Measurements from ENCODE around the gene HTR2C.
"Not testable (repeated sequence)": the region's sequence is repeated elsewhere in the genome, so short reads cannot be mapped to it uniquely, and the experiment has no call there.

HTR2C gene

DNA sequence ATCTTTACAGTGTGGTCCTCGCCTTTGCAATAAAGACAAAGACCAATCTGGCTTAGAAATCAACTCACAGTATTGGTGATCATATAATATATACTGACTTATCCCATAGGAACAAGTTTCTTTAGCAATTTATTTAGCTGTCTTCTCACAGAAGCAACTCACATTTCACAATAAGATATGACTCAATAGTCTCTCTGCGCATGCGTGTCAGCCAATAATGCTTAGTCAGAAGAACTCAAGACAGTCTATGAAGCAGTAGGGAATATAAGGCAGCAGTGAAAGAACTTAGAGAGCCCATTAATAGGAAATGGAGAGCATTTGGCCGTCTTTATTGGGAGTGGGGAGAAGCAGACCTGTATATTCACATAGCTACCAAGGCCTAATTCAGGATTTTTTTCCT is 216.8 kb downstream of the HTR2C start:
- H3K4me1 Mint-ChIP-seq: no peaks in the 10 kb centered on the region
- H3K27me3 Mint-ChIP-seq: no peaks in the 10 kb centered on the region
- no peaks in the 10 kb centered on the region for H3K36me3 Mint-ChIP-seq (ENCODE audit: low read depth)
- DNase-seq (no peak), ATAC-seq (no peak)
- no peaks in the 10 kb centered on the region for H3K9me3 Mint-ChIP-seq
- no peak overlapping the region for H3K27ac Mint-ChIP-seq
- H3K4me3 Mint-ChIP-seq: no peak overlapping the region

DNA sequence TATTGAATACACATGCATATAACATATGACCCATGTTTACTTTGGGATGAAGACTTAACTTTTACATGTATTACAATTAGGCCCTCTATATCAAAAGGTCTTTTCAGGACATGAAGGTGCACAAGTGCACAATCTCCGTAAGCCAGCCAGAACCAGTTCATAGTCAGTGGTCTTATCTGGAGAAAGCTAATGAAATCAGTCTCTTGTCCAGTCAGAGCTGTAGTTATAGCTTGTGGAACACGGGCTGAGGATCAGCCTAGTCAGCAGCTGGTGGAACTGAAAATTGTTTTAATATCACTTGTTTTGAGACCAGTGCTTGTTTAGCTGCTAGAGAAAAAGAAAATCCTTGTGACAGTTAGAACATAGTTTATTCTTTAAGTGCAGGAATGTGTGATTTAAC is 235.6 kb downstream of the HTR2C start:
- ATAC-seq: no peak
- no peaks in the 10 kb centered on the region for H3K9me3 Mint-ChIP-seq
- no peaks in the 10 kb centered on the region for H3K4me1 Mint-ChIP-seq
- no peak overlapping the region for H3K27ac Mint-ChIP-seq
- H3K36me3 Mint-ChIP-seq (ENCODE audit: low read depth): no peaks in the 10 kb centered on the region
- no peak overlapping the region for H3K4me3 Mint-ChIP-seq
- DNase-seq: no peak
- H3K27me3 Mint-ChIP-seq: no peaks in the 10 kb centered on the region

DNA sequence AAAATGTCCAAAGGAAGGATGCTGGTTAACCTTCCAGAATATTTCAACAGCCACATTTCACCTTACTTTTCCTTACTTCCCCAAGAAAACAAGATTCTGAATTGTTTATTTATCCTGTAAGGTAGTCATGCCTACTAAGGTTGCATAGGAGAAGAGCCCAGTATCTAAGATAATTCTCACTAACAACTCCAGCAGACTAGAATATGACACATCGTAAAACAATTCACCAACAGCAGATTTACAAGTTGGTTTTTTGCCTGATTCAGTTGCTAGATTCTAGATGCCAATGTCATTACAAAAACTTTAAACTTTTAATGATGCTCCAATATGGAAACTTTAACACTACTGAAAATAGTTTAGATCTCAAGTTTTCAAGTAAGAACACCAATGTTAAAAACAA is 257.2 kb downstream of the HTR2C start:
- no peaks in the 10 kb centered on the region for H3K4me1 Mint-ChIP-seq
- no peaks in the 10 kb centered on the region for H3K27me3 Mint-ChIP-seq
- H3K27ac Mint-ChIP-seq: no peak overlapping the region
- no peaks in the 10 kb centered on the region for H3K36me3 Mint-ChIP-seq (ENCODE audit: low read depth)
- no peaks in the 10 kb centered on the region for H3K9me3 Mint-ChIP-seq
- H3K4me3 Mint-ChIP-seq: no peak overlapping the region
- DNase-seq: no peak
- no peak for ATAC-seq

DNA sequence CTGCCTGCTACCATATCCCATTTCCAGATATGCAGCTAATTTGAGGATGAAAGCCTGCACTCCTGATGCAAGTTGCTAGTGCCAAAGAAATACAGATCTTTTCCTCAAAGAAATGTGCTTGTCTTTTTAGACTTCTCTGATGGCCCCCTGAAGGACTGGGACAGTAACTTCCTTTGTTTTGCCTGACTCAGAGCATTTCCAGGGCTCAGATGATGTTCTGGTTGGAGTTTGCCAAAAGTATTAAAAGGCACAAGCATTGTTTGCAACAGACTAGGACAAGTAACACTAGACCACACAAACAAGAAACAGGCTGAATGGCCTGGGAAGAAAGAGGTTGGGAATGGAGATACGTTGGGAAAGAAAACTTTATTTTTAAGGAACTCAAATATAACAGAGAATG is 258.3 kb downstream of the HTR2C start:
- H3K4me1 Mint-ChIP-seq: no peaks in the 10 kb centered on the region
- no peaks in the 10 kb centered on the region for H3K27me3 Mint-ChIP-seq
- DNase-seq: no peak
- no peak overlapping the region for H3K27ac Mint-ChIP-seq
- no peak for ATAC-seq
- H3K9me3 Mint-ChIP-seq: no peaks in the 10 kb centered on the region
- no peak overlapping the region for H3K4me3 Mint-ChIP-seq
- H3K36me3 Mint-ChIP-seq (ENCODE audit: low read depth): no peaks in the 10 kb centered on the region

DNA sequence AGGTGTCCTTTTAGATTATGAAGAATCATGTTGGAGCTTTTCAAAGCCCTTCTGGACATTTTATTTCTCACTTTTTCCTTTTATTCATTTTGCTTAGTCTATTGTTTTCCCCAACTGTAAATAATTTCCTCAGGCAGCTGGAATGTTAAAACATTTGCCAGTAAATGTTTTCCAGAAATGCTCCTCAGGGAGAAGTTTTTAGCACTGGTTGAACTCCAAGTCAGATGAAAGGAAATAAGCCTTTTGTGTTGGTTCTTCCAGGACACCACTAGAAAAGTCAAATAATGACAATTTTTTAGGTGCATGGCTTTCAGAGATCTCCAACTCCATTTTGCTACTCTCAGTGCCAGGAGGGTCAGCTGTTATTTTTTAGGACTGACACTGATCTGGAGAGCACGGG is 305.6 kb downstream of the HTR2C start:
- DNase-seq (no peak), ATAC-seq (no peak)
- no peaks in the 10 kb centered on the region for H3K4me1 Mint-ChIP-seq
- H3K4me3 Mint-ChIP-seq: no peak overlapping the region
- H3K36me3 Mint-ChIP-seq (ENCODE audit: low read depth): no peaks in the 10 kb centered on the region
- no peaks in the 10 kb centered on the region for H3K27me3 Mint-ChIP-seq
- H3K9me3 Mint-ChIP-seq: no peaks in the 10 kb centered on the region
- no peak overlapping the region for H3K27ac Mint-ChIP-seq

DNA sequence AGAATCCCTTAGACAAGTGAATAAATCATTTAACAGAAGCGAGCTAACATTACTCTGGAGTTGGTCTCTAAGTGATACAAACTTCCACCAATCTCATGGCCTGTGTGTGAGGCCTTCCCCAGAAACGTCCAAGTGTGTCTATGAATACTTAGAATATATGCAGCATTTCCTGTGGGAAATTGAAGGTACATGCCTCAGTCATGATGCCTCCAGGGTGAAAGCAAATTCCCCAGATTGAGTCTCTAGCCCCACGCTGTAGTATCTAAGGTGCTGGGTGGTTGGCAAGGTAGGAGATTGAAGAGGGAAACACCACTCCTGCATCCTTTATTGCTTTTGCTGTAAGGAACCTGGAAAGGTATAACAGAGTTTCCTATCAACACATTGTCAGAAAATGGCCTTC is 319.7 kb downstream of the HTR2C start:
- DNase-seq: no peak
- Mint-ChIP-seq H3K4me3 (no peak overlapping the region), H3K4me1 (no peaks in the 10 kb centered on the region), H3K9me3 (no peaks in the 10 kb centered on the region), H3K27me3 (no peaks in the 10 kb centered on the region), H3K36me3 (ENCODE audit: low read depth) (no peaks in the 10 kb centered on the region), H3K27ac (no peak overlapping the region)
- no peak for ATAC-seq

DNA sequence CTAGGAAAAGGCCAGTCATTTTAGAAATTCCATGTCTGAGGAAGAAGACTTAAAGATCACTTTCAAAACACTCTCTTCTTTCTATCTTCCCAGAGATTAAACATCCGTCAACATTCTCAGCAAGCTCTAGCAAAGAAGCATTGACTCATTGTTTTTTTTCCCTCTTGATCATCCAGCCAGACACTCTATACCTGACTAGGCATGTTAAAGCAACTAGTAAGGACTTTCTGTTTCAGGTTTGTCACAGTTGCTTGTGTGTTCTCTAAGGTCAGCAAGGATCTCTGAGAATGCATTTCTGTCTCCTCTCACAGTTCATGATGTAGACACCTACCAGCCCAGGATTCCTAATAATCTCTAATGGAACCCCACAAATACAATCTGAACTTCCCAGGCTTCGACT is 321.4 kb downstream of the HTR2C start:
- no peak overlapping the region for H3K4me3 Mint-ChIP-seq
- DNase-seq: no peak
- no peaks in the 10 kb centered on the region for H3K4me1 Mint-ChIP-seq

DNA sequence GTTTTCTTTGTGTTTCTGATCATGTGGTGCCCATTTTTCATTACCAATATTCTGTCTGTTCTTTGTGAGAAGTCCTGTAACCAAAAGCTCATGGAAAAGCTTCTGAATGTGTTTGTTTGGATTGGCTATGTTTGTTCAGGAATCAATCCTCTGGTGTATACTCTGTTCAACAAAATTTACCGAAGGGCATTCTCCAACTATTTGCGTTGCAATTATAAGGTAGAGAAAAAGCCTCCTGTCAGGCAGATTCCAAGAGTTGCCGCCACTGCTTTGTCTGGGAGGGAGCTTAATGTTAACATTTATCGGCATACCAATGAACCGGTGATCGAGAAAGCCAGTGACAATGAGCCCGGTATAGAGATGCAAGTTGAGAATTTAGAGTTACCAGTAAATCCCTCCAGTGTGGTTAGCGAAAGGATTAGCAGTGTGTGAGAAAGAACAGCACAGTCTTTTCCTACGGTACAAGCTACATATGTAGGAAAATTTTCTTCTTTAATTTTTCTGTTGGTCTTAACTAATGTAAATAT is 323.2 kb downstream of the HTR2C start:
- no peak overlapping the region for H3K4me3 Mint-ChIP-seq
- no peaks in the 10 kb centered on the region for H3K4me1 Mint-ChIP-seq
- no peaks in the 10 kb centered on the region for H3K9me3 Mint-ChIP-seq
- H3K27me3 Mint-ChIP-seq: no peaks in the 10 kb centered on the region
- DNase-seq (no peak), ATAC-seq (no peak)
- H3K27ac Mint-ChIP-seq: no peak overlapping the region
- H3K36me3 Mint-ChIP-seq (ENCODE audit: low read depth): no peaks in the 10 kb centered on the region

More for the DNA sequence above, 321.4 kb downstream of the HTR2C start:
- H3K9me3 Mint-ChIP-seq: no peaks in the 10 kb centered on the region
- no peak overlapping the region for H3K27ac Mint-ChIP-seq
- no peak for ATAC-seq
- H3K27me3 Mint-ChIP-seq: no peaks in the 10 kb centered on the region
- H3K36me3 Mint-ChIP-seq (ENCODE audit: low read depth): no peaks in the 10 kb centered on the region

DNA sequence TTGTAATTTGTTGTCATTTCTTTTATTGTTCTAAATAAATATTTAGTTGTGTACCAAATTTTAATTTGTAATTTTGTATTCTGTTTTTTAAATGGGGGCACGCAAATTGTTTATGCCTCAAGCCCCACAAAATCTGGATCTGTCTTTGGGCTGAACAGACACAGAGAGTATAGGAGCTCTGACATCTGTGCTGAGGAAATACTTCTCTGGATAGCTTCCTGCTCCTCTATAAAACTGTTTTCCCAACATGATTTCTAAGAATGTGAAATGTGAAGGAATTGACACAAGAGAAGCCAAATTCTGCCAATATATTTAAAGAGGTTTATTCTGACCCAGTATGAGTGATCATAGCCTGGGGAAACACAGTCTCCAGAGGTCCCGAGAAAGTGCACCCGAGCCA is 340.5 kb downstream of the HTR2C start:
- H3K4me3 Mint-ChIP-seq: no peak overlapping the region
- H3K36me3 Mint-ChIP-seq (ENCODE audit: low read depth): no peaks in the 10 kb centered on the region
- H3K4me1 Mint-ChIP-seq: no peaks in the 10 kb centered on the region
- no peak overlapping the region for H3K27ac Mint-ChIP-seq
- no peak for ATAC-seq
- no peaks in the 10 kb centered on the region for H3K9me3 Mint-ChIP-seq
- DNase-seq: no peak
- H3K27me3 Mint-ChIP-seq: no peaks in the 10 kb centered on the region

DNA sequence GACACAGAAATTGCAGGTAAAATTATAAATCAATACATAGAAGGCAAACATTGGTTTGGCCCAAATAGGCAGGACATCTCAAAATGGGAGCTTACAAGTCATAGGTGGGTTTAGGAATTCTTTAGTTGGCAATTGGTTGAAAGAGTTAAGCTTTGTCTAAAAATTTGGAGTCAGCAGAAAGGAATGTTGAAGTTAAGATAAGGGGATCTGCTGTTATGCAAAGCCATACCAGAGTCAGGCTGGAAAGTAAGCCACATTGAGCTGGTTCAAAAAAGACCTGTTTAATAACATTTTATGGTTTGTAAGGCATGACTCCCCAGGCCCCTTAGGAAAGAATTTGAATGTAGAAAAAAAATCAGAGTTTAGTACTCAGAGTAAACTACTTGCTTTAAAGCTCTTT is 341.0 kb downstream of the HTR2C start:
- H3K4me3 Mint-ChIP-seq: no peak overlapping the region
- DNase-seq (no peak), ATAC-seq (no peak)
- H3K4me1 Mint-ChIP-seq: no peaks in the 10 kb centered on the region
- no peaks in the 10 kb centered on the region for H3K36me3 Mint-ChIP-seq (ENCODE audit: low read depth)
- H3K27ac Mint-ChIP-seq: no peak overlapping the region
- H3K9me3 Mint-ChIP-seq: no peaks in the 10 kb centered on the region
- no peaks in the 10 kb centered on the region for H3K27me3 Mint-ChIP-seq

DNA sequence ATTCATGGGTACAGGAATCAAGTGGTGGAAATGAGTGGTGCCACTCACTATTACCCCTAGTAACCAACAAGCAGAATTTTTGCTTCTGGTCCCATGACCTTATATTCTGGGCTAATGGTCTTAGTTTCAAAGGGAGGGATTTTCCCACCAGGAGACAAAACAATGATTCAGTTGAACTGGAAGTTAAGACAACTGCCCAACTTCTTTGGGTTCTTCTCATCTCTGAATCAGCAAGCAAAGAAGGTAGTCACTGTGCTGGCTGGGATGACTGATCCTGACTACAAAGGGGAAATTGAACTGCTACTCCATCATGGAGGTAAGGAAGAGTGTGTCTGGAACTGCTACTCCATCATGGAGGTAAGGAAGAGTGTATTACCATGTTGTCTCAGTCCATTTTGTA is 346.3 kb downstream of the HTR2C start:
- Mint-ChIP-seq H3K36me3 (ENCODE audit: low read depth) (no peaks in the 10 kb centered on the region), H3K9me3 (peaks cover 3% of the 10 kb centered on the region), H3K4me3 (no peak overlapping the region), H3K27ac (no peak overlapping the region), H3K27me3 (no peaks in the 10 kb centered on the region), H3K4me1 (no peaks in the 10 kb centered on the region)
- DNase-seq (no peak), ATAC-seq (no peak)

DNA sequence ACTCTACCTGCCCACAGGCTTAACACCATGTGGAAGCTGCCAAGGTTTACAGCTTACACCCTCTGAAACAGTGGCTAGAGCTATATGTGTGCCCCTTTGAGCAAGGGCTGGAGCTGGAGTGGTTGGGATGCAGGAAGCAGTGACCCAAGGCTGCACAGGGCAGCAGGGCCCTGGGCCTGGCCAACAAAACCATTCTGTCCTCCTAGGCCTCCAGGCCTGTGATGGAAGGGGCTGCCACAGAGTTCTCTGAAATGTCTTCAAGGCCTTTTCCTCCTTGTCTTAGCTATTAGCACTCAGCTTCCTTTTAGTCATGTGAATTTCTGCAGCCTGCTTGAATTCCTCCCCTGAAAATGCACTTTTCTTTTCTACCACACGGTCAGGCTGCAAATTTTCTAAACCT is 348.7 kb downstream of the HTR2C start:
- no peak for ATAC-seq
- Mint-ChIP-seq H3K4me1 (no peaks in the 10 kb centered on the region), H3K27me3 (no peaks in the 10 kb centered on the region), H3K4me3 (no peak overlapping the region), H3K36me3 (ENCODE audit: low read depth) (no peaks in the 10 kb centered on the region), H3K9me3 (peaks cover 3% of the 10 kb centered on the region), H3K27ac (no peak overlapping the region)
- DNase-seq: no peak

DNA sequence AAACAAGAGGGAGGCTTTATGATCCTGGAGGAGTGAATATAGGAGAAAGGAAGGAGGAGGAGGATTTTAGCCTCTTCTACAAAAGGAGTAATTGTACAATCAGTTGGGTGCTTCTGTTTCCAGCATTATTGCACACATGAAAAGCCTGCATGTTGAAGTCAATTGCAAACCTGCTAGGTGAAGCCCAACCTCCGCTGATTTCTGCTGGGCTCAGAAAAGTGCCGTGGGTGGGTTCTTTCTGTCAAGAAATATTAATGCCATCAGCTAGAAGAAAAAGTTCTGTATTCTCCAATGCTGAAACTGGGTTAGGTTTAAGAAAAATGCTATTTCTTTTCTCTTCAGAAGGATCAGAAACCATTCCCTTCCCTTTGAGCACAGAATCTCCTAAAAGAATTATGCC is 349.4 kb downstream of the HTR2C start:
- not testable (repeated sequence) for H3K4me3 Mint-ChIP-seq; H3K9me3 Mint-ChIP-seq; H3K27me3 Mint-ChIP-seq; DNase-seq; H3K36me3 Mint-ChIP-seq (ENCODE audit: low read depth); H3K4me1 Mint-ChIP-seq; ATAC-seq; H3K27ac Mint-ChIP-seq

DNA sequence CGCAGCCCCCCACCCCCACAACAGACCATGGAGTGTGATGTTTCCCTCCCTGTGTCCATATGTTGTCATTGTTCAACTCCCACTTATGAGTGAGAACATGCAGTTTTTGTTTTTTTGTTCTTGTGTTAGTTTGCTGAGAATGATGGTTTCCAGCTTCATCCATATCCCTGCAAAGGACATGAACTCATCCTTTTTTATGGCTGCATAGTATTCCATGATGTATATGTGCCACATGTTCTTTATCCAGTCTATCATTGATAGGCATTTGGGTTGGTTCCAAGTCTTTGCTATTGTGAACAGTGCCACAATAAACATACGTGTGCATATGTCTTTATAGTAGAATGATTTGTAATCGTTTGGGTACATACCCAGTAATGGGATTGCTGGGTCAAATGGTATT is 353.2 kb downstream of the HTR2C start:
- H3K4me3 Mint-ChIP-seq; H3K9me3 Mint-ChIP-seq; H3K27ac Mint-ChIP-seq; DNase-seq; H3K36me3 Mint-ChIP-seq (ENCODE audit: low read depth); ATAC-seq; H3K4me1 Mint-ChIP-seq; H3K27me3 Mint-ChIP-seq: not testable (repeated sequence)

DNA sequence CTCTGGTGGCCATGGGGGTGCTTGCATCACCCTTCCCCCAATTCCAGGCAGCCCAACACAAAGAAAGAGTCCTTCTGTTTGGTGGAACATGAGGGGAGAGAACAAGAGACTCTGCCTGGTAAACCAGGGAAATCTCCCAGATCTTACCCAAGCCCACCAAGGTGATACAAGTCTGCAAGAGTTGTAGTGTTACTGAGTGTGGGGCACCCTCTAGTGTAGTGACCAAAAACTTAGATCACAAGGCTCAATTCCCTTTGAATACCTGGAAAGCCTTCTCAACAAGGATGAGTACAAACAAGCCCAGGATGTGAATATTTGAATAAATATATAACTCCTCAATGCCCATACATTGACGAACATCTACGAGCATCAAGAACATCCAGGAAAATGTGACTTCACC is 368.8 kb downstream of the HTR2C start:
- H3K9me3 Mint-ChIP-seq: no peaks in the 10 kb centered on the region
- H3K36me3 Mint-ChIP-seq (ENCODE audit: low read depth): no peaks in the 10 kb centered on the region
- H3K4me3 Mint-ChIP-seq: no peak overlapping the region
- ATAC-seq: no peak
- no peak overlapping the region for H3K27ac Mint-ChIP-seq
- H3K4me1 Mint-ChIP-seq: no peaks in the 10 kb centered on the region
- no peak for DNase-seq
- H3K27me3 Mint-ChIP-seq: no peaks in the 10 kb centered on the region
